ENCODE data around the gene KCTD6.

The KCTD6 gene

DNA sequence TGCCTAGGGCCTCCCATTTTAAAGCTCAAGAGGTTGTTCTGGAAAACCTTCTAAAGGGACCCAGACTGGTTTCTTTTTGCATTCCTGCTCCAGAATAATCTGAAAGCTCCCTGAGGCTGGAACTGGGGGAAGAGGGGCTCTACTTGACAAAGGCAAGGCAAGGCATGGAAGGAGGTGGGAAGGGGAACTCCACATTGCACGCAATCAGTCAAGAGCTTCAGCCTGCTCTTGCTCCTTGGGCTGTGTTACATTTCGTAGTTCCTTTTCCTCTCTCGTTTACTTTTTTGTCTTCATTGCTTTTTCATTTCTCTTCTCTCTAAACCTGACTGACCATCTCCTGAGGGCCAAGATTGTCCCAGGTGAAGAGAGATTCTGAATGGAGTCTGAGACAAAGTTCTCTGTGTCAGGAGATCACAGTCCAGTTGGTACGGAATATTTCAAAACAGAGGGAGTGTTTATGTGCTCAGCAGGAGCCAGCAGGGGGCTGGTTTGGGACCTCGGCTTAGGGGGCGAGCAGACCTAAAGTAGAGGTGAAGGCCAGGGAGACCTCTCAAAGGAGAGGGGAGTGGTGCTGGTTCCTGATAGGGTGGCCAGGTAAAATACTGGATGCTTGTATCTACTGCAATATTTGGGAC, 6.0 kb upstream of the KCTD6 start:
- DNase-seq (ENCODE audit: low read depth, low spot score), result no peak

DNA sequence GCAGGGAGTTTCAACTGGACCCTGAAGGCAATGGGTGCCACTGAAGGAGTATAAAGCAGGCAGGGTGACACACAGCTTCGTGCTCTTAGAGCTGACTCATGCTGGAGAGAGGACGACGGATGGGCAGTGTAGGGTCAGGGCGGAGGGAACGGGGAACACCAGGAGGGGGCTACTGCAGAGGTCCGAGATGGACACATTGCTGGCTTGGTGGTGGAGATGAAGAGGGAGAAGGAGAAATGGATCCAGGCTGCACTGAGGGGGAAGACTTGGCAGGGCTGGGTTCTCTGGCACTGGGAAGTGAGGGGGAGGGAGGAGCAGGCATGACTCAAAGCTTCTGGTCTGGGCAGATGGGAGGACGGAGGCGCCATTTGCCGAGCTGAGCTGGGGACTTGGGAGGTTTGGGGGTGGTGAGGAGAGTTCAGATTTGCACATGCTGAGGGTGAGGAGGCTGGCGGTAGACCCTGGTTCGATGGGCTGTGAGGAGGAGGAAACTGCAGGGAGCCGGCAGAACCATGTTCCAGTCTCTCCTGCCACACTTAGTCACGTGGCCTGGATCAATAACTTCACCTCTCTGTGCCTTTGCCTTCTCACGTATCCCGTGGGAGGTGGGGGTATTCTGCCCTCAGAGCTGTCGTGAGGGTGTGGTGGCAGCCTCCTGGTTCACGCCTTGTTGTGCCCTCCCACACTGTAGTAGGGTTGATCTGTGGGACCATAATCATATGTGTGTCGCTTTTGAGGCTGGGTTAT, 4.6 kb upstream of the KCTD6 start:
- DNase-seq (ENCODE audit: low read depth, low spot score), result no peak

DNA sequence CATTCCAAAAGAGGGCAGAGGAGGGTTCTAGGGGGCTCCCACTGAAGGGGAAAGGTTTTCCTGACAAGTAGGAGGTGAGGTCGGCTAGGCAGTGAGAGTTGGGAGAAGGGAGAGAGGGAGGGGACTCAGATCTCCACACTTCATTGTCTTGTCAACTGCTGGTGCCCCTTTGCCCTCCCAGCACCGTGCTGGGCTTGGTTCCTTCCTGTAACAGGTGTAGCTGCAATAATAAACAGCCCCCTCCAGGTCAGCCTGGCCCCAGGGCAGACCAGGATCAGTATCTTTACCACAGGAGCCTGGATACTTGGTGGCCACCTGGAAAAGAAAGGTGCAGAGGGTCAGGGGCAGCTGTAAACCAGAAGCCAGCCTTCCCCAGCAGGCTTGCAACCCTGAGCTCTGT, 2.9 kb upstream of the KCTD6 start:
- DNase-seq (ENCODE audit: low read depth, low spot score), result peak; percentile 36

DNA sequence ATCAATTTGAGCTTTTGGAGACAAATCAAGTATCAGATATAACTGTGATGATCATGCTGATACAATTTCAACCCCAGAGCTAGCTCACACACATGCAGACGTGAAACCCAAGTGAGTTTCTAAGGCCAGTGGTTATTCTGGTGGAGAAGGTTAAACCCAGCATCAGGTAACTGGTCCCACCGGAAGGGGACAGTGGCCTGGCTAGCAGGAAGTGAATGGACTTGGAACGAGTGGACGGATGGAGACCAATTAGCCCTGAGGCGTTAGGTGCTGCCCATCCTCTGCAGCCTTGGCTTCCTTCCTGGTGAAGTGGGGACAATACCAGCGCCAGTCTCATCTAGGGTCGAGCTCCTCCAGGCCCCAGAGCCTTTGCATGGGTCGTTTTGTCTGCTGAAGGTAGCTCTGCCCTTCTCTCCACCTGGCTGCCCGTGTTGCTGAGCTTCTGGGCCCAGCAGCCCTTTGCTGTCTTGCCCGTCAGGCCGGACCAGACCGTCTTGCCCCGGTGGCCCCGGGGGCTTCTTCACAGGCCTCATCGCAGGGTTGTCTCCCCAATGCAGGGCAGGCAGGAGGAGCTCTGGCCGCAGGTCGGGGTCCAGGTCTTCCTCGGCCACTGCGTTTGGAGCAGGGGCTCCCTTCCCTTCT, 915 bp upstream of the KCTD6 start:
- peak; percentile 75 for DNase-seq (ENCODE audit: low read depth, low spot score)

DNA sequence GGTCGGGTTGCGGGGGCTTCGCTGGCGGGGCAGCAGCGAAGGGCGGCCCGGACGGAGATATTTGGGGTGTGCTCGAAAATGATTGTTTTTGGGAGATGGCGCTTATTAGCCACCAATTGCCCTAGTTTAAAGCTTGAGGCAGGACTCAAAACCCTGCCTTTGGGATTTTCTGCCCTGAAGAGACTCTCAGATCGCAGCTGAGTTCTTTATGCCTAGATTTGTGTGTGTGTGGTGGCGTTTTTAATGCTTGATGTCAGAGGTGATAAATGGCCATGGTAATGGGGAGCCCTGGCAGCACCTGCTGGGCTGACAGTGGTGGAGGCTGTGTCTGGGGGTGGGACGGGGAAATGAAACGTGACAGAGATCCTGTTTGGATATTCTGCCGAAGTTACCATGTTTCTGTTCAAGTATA, 604 bp downstream of the KCTD6 start:
- DNase-seq (ENCODE audit: low read depth, low spot score), result peak; percentile 29

DNA sequence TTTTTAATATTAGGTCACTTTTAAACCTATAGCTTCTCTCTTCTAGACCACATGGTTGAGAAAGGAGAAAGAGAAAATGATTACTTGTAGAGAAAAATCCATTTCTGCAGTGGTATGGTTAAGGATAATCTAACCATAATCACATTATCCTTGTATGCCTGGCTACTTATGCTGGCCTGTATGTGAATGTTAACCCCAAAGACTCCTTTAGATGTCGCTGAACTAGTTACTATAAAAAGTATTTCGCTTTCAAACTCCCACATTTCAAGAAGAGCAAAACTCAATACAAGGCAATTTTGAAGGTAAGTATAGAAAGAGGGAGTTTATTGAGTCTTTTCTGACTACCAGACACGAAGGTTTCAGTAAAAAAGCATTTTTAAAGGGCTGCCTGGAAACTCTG, 2.2 kb downstream of the KCTD6 start:
- DNase-seq (ENCODE audit: low read depth, low spot score), result no peak

DNA sequence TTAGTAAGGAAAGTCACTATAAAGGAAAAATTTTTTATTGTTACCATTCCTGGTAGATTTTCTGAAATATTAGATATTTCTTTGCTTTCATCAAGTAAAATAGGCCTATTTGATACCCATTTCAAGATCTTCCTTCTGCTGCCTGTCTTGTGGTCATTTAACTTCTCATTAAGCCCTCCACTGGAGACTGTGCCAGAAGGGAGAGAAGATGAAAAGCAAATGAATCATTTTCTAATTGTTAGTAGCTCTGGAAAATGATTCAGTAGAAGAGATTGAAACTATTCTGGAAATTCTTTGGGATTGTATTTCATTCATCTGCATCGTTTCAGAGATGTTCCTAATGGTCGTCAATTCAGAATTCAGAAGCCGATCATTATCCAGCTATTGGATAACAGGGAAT, 3.2 kb downstream of the KCTD6 start:
- DNase-seq (ENCODE audit: low read depth, low spot score), result no peak

DNA sequence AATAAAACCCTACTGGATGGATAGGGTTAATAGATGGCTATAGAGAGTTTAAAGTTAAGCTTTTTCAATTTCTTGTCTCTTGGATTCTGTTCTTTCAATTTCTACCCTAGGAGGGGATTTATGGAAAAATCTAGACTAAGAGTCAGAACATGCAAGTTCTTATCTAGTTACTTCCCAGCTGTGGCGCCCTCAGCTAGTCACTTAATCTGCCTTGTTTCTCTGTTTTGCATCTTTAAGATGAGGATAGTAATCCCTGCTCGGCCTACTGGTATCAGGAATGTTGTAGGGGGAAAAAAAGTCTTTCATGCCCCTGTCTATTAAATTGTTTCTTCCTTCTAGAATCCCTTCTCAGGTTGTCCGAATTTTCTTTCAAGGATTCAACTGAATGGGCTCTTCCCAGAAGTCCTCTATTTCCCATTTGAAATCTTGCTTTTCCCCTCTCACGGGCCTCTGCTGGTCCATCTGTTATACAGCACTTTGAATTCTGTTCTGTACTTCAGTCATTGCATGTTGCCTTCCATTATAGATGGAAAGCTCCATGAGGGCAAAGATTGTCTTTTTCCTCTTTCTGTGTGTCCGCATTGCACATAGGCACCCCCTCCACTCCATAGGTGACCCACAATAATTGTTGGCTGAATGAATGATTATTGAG, 4.4 kb downstream of the KCTD6 start:
- DNase-seq (ENCODE audit: low read depth, low spot score), result no peak

DNA sequence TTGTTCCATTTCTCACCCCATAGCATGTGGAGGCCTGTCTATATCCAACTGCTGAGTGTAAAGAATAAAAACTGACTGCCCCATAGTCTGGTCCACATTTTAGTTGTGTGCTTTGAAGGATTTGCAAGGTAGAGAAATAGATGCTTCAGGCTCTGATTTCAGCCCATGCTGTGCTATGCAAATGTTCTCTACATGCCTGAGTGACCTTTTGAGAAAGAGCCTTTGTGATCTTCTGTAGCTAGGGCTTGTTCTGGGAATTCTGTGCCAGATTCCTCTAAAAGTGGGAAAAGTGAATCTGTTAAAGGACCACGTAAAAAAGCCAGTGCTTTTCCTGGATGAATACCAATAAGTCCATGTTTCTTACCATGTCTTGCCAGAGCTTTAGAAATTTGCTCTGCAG, 5.2 kb downstream of the KCTD6 start:
- DNase-seq (ENCODE audit: low read depth, low spot score), result no peak

DNA sequence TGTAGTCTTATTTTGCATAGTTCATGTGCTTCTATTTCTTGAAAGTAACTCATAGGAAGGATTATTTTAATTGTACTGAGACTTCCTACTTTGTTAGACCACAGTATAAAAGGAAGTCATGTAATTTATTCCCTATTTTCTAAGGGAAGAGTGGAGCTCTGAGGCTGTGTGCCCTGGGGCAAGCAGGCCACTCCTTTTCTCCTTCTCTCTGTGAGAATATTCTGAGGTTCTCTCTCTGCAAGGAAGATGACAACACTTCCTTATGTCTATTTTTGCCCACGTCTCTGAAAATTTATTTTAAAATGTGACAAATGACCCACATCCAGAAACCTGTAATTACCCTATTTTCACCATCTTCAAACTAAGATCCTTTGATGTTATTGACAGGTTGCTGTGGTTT, 11.0 kb downstream of the KCTD6 start:
- no peak for DNase-seq (ENCODE audit: low read depth, low spot score)

DNA sequence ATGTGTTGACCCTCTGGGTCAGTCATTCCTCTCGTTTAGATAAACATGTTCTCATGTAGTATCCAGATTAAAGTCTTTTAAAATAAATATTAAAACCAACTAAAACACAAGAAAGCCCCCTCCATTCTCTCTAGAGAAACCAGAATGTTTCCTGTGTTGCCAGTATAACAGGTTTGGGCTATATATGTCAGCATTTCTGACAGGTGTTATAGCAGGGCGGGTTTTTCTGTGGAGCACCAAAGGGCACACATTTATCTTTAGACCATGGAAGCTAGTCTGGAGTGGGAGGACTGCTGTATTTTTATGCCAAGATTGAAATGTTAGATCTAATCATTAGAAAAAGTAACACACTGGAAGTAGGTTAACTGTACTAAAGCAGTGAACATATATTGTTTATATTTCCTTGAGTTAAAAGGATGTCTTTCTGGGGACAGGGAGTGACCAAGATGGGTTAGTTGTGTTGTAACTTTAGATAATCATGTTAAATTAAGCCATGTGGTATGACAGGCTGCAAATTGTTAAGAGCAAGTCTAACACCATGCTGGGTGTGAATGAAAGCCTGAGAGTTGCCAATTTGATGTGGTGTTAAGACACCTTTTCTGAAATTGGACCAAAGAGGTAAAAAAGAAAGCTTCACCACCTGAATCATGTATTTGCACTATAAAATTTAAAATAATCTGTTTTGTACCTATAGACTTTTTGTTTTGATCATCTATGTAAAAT, 15.6 kb downstream of the KCTD6 start:
- no peak for DNase-seq (ENCODE audit: low read depth, low spot score)

DNA sequence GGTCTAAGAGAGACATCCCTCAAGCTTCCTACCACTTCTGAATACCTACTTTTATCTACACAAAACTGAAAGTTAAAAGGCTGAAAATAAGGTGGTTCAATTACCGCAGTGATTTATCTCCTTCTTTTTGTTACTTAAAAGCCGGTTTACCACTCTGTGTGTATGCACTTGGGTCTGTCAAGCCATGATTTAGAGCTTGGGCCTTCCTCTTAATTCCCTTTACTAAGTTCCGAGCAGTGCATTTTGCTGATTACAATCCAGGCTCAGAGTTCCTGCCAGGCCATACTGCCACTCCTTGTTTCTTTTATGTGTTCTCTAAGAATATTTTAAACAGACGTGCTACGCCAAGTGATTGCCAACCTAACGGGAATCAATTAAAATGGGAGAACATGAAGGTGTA, 16.5 kb downstream of the KCTD6 start:
- DNase-seq (ENCODE audit: low read depth, low spot score), result no peak

DNA sequence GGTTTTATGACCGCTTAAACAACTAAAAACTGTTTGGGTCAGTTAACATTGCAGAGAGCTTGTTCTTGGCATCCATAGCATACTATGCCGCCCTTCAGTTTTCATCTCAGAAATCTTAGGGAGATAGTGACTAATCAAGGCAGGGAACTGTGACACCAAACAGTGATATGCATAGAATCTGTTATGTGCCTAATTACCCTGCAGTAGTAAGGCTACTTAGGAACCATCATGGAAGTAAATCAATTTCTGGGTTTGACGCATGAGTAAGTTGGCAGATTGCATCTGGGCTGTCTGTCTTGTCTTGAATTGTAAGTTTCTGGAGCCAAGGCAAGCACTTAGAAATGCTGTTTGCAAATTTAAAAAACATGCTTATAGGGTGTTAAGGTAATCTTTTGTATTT, 22.5 kb downstream of the KCTD6 start:
- no peak for DNase-seq (ENCODE audit: low read depth, low spot score)

DNA sequence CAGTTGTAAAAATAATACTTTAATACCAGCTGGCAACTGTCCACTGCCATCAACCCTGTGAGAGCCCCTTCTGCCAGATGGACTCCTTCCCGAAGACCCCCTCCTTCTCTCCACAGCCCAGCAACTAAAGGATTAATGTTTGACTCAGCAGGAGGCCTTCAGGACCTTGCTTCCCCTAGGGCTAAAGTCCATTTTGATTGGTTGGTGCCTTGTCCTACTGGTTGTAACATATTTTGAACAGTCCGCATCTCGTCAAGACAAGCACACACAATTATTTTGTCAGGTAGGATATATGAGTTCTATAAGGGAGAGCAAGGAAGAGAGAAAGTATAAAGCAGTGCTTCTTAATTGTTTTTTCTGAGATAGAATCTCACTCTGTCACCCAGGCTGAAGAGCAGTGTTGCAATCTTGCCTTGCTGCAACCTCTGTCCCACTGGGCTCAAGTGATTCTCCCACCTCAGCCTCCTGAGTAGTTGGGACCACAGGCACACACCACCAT, 26.4 kb downstream of the KCTD6 start:
- DNase-seq (ENCODE audit: low read depth, low spot score), result peak; percentile 38

DNA sequence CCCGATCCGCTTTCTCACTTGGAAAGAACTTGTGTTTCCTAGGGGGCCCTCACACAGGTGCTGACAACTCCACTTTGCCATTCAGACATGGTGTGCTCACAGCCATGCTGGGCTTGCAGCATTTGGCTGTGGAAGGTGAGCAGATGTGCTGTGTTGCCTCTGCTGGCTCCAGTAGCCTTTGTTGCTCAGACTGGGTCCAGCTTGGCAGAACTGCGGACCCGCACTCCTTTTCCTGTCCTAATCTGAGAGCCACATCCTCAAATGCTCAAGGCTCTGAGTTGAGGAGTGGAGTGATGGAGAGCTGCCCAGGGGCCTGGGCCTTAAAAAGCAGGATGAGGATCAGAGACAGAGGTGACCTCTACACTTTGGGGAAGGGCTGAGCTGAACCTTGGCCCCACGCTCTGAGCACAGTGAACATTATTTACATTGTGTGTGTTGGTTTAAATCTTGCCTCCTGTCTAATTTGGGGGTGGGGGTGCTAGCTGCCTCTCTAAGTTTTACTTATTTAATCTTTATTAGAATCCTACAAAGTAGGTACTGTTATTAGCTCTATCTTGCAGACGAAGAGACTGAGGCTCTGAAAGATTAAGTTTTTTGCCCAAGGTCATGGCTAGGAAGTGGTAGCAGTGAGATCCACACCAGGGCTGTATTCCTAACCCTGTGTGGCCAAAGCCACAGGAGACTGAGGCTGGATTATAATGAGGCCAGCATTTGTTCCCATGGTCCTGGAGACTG, 27.9 kb downstream of the KCTD6 start:
- no peak for DNase-seq (ENCODE audit: low read depth, low spot score)

DNA sequence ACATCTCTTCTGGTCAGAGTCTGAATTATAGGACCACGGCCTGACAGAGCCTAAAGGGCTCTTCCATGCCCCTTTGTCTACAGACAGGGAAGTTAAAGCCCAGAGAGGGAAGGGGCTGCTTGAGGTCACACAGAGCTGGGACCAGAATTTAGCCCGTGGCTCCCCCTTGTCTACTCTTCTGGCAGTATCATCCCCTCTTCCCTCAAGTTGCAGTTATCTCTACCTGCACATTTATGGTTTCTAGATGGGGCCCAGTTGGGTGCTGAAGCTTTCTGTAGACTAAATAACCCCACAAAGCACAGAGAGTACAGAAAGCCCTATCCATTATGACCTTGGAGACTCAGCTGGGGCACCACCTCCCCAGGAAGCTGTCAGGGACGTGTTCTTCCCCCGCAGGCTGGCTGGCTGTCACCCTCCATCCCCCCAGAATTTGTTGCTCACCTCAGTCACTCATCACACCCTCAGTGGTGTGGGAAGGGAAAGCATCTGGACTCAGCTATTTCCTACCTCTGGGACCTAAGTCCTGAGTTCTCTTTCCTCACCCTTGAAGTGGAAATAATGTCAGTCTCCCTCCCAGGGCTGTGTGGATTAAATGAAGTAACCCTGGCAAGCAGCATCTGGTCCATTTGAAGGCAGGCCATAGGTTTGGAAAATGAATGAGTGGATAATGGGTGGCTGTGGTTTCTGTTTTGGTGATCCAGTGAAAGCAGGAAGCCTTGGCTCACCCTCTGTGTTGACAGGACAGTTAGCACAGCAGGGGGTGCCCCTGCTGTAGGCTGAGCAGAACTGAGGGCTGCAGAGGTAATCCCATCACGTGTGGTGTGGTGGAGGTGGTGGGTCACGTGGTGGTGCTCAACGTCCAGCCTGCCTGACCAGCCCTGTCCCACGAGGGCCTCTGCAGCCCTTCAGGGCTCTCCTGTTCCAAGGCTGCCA, 28.8 kb downstream of the KCTD6 start:
- peak; percentile 70 for DNase-seq (ENCODE audit: low read depth, low spot score)

DNA sequence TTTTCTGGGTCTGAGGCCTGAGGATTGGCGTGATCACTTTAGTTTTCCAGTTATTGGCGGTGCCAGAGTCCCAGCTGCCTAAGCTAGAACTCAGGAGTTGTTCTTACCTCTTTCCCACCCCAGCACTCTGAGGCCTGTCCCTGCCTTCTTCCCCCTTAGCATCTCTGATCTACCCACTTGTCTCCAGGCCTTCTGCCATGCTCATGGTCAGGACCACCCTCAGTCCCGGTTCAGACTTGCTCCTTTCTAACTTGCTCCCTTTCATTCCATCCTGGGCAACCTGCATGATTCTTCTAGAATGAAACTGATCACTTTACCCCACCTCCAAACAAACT, 29.4 kb downstream of the KCTD6 start:
- DNase-seq (ENCODE audit: low read depth, low spot score), result no peak

DNA sequence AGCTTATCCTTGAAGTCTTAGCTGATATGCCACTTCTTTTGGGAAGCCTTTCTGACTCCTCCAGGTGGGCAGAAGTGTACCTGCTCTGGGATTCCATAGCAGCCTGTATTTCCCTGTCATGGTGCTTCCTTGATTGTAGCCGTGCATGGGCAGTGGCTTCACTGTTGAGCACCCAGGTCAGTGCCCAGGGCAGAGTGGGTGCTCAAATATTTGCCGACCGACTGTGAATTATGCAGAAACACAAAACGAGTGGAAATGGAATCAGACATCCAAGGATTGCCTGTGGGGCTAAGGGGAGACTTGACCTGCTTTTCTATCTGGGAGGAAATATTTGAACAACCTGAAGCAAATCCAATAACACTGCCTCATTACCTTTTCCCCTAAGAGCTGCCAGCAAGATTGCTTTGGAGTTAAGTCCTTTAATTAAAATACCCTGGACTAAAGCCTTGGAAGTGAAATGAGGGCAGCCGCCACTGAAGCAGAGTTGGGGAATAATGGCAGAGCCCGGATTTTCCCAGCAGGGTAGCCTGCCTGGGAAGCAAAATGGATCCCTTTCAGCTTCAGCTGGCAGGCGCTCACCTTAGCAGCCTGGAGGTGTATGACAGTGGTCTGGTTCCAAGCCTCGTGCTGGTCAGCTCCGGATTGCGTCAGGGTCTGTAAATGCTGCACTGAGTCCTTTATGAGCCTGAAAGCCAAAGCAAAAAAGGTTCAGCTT, 30.2 kb downstream of the KCTD6 start:
- peak; percentile 84 for DNase-seq (ENCODE audit: low read depth, low spot score)

DNA sequence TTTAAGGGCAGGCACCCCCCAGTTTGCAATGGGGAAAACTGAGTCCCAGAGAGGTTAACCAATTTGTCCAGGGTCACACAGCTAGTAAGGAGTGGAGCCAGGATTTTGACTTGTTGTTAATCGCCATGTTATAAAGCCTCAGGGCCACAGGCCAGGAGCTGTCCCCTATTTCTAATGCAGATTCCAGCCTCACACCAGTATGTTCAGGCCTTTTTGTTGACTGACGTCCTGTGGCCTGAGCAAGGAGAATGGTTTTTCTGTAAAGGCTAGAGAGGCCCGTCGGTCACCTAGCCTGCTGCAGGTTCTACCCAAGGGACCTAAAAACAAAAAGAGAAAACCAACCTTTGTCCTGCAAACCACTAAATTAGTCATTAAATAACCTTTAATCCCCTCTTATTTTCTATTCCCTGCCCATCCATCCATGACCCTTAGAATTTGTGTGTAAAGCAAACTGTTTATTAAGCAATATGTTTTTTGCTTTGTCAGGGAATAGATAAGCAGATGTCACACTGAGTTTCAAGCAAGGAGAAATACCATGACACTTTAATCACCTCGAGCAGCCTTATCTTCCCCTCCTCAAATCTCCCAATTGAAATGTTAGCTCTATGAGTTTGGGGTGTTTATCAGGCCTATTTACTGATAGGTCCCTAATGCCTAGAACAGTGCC, 31.0 kb downstream of the KCTD6 start:
- DNase-seq (ENCODE audit: low read depth, low spot score), result peak; percentile 57
